ENCODE measurements around the gene CYB561D1.

DNA sequence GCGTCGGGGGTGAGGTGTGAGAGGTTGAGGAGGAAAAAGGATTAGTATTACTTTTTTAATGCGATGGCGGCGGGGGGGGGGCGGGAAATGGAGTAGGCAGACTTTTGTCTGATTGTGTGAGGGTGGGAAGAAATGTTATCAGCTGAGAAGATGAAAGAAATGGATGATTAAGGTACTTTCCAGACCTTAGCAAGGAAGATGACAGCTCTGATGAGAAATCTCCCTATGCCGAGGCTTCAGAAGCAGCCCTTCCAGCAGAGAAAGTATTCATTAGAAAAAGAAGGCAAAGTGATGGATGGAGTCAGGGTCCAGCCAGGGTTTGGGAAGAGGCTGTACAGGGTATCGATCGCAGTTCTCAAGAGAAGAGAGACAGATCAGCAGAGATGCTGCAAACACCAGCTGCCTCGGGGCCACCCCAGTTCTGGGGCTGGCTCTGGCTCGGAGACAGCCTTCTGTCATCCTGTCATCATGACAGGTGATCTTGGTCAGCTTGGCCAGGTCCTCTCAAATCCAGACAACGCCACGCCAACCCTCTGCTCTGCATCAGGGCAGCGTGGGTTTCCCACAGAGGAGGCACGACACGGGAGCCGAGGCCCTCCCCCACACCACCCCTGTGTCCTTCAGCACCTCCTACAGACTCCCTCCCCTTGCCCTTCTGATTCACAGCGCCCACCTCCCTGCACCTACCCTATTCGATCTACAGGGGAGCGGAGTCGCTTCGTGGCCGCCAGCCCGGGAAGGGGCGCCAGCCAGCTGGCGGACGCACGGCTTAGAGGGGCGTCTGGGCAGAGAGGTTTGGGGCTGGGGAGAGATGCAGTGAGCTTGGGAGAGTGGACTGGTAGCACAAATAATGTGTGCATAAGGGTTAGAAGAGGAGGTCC, 10.9 kb upstream of the CYB561D1 start:
- TF ChIP-seq, protein P1, sequence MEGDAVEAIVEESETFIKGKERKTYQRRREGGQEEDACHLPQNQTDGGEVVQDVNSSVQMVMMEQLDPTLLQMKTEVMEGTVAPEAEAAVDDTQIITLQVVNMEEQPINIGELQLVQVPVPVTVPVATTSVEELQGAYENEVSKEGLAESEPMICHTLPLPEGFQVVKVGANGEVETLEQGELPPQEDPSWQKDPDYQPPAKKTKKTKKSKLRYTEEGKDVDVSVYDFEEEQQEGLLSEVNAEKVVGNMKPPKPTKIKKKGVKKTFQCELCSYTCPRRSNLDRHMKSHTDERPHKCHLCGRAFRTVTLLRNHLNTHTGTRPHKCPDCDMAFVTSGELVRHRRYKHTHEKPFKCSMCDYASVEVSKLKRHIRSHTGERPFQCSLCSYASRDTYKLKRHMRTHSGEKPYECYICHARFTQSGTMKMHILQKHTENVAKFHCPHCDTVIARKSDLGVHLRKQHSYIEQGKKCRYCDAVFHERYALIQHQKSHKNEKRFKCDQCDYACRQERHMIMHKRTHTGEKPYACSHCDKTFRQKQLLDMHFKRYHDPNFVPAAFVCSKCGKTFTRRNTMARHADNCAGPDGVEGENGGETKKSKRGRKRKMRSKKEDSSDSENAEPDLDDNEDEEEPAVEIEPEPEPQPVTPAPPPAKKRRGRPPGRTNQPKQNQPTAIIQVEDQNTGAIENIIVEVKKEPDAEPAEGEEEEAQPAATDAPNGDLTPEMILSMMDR (conservative IDR thresholded peaks at IDR 0.05), result no peak
- no peak for TF ChIP-seq EZH2 (IDR thresholded peaks at IDR 0.05; ENCODE audit: low read depth)
